T-helper 1 cell (primary cell): ENCODE data around the gene PTPN21.

Experiments
- DNase-seq, 5 donors: peaks; one replicate each; pipeline ENCODE4 v3.0.0-alpha.2; 2012 to 2020

Gene PTPN21

DNA sequence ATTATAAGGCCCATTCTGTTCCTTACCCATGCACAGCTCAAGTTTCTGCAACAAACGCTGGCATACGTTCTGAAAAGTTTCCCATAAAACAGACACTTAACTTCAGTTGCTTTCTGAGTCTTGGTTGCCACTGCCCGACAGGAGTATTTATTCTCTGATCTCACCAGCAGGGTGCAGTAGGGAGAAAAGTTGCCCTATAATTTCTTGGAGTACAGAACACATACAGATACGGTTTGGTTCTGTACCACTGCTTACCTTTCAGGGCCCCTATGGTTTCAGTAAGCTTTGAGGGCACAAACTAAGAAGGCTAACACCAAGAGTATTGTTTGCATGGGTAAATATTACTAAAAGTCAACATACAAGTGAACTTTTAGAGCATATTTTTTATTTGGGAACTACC lies 91.5 kb downstream of the PTPN21 start:
- DNase-seq: peak in 1 of 5 donors; percentile 14

DNA sequence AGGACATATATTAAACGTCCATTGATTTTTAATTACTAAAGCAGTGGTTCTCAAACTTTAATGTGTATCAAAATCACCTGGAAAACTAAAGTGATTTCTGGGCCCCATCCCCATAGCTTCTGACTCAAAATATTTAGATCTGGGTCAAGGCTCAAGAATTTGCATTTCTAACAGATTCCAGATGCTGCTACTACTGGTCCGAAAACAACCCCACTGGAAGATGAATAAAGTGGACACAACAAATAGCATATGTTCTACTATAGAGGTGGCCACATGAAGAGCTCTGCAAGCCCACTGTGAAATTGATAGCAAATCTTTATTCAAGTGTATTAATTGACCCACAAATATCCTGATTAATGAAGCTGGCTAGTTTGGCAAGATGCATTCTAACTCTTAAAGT lies 99.9 kb downstream of the PTPN21 start:
- no peak for DNase-seq

DNA sequence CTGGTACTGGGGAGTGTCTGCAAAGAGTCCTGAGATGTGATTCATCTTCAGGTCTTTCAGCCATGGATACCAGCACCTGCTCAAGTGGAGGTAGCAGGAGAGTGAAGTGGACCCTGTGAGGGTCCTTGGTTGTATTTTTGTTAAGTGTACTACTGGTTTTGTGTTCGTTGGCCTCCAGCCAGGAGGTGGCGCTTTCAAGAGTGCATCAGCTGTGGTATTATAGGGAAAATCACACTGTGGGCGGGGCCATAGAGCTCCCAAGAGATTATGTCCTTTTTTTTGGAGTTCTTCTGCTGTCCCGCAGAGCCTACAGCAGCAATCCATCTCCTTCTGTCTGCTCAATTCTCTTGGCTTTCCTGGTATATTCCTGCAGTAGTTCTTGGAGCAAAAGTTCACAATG lies 102.6 kb downstream of the PTPN21 start:
- DNase-seq: no peak

DNA sequence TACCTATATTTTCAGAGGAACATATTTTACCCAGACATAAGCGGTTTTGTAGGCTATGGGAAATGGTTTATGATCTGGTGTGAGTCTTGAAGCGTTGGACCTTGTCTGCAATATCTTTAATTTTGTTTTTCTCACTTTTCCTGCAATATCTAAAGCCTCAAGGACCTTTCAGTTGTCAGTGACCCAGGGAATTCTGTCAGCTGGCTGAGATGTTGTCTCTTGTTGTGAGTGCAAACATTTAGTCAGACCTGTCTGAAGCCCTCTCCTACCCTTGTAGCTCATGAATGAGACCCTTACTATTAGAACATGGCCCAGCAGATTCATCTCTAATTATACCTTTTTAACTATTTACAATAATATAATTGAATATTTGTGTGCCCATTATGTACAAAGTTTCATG lies 115.7 kb downstream of the PTPN21 start:
- no peak for DNase-seq

DNA sequence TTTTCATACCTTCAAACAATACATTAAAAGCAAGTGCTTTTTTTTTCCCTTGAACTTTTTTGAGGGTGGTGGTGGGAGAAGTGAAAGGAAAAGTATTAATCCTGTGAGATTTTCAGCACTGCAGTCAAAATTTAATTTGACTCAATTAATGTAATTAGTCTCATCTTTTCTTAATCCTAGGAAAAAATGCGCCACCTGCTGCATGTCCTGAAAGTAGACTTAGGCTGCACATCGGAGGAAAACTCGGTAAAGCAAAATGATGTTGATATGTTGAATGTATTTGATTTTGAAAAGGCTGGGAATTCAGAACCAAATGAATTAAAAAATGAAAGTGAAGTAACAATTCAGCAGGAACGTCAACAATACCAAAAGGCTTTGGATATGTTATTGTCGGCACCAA lies 117.1 kb downstream of the PTPN21 start:
- no peak for DNase-seq

DNA sequence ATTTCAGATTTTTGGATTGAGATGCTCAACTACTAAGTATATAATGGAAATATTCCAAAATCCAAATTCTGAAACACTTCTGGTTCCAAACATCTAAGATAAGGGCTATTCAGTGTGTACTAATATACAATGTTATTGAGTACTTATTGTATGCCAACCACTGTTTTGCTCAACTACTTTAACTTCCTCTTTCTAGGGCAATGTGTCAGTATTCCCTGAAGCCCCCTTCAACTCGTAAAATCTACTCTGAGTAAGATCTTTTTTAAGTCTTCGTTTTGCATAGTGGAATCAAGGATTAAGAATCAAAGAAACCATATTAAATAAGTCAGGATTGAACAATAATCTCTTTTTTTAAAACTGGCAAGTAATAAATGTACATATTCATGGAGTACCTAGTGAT lies 123.8 kb downstream of the PTPN21 start:
- no peak for DNase-seq

DNA sequence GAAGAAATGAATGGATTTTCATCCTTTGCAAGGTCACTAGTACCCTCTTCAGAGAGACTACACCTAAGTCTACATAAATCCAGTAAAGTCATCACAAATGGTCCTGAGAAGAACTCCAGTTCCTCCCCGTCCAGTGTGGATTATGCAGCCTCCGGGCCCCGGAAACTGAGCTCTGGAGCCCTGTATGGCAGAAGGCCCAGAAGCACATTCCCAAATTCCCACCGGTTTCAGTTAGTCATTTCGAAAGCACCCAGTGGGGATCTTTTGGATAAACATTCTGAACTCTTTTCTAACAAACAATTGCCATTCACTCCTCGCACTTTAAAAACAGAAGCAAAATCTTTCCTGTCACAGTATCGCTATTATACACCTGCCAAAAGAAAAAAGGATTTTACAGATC lies 128.5 kb downstream of the PTPN21 start:
- DNase-seq: no peak

DNA sequence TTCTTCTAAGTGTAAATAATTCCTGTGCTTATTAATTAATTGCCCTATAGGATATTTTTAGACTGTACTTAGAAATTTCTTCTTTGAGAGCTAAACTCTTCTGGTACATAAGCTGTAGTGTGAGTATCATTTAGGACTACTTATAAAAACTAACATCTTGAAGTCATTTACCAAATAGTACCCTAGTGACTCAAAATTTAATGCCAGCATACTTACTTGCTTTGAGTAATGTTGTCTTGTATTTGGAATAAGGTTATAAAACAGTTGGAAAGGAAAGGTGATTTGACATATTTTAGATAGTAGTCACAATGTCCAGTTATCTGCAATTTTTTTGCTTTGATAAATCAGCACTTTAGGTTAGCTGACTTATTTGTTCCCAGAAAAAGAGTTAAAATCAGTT lies 130.2 kb downstream of the PTPN21 start:
- no peak for DNase-seq

DNA sequence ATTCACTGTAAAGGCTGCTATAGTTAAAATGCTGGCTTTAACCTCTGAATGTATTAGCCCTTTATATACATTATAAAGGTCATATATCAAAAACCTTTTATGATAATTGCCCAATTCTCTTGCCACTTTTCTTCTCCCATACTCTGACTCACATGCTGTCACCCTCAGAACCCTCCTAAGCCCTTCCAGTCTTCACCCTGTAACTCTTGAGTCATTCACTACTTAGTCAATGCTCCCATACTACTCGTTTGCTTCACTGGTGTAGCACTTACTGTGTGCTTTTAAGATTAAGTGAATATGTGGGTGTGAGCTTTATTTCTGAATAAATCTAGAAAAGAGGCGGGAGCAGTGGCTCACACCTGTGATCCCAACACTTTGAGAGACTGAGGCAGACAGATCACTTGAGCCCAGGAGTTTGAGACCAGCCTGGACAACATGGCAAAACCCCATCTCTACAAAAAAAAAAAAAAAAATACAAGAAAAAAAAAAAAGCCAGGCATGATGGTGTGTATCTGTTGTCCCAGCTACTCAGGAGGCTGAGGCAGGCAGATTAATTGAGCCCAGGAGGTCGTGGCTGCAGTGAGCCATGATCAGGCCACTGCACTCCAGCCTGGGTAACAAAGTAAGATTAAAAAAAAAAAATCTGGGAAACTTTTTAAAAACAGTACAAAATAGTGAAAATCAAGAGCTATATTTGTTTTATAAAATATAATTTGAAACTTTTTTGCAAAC lies 131.7 kb downstream of the PTPN21 start:
- no peak for DNase-seq

DNA sequence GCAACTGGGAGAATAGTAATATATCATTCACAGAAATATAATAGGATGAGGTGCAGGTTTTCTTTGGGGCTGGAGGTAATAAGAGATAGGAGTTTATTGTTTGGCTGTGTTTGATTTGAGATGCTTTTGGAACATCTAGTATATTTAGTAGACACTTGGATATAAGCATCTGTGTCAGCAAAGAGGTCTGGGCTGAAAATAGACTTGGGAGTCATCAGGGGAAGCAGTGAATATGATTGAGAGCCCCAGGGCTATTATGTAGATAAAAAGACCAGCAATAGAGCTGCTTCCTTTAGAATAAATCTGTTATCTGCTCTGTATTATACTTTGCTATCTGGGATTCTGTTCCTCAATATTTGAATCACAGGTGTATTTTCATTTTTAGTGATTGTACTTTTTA lies 132.8 kb downstream of the PTPN21 start:
- no peak for DNase-seq

DNA sequence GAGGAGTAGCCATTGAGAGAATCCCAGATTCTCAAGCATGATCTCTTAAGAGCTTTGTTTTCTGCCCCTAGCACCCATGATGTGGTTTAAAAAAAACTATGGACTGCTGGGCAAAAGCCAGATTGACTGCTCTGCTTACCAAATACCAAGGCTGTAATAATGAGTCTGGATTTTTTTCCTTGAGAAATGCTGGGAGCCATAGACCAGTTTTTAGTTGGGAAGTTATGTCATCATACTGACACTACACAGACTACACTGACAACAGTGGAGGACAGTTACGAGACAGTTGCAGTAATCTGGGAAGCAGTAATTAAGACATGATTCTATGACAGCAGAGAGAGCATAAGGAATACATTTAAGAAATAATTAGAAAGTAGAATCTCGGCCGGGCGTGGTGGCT lies 133.5 kb downstream of the PTPN21 start:
- DNase-seq: no peak

DNA sequence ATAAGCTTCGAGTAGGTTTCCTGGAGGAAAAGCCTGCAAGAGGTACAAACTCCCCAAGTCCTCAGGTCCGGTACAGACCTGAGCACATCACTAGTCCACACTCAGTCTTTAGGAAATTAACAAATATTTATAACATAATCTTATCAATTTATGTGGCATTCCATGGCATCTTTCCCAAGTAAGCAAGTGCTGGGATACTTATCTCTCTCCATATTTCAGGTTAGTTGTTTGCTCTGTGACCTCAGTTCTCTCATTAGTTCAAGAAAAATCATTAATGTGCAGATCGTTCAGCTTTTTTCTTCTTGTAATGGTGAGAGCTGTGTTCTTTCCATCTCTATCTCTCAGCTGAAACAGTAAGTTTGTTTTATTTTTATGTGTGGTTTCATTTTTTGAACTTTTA lies 134.6 kb downstream of the PTPN21 start:
- DNase-seq: no peak

DNA sequence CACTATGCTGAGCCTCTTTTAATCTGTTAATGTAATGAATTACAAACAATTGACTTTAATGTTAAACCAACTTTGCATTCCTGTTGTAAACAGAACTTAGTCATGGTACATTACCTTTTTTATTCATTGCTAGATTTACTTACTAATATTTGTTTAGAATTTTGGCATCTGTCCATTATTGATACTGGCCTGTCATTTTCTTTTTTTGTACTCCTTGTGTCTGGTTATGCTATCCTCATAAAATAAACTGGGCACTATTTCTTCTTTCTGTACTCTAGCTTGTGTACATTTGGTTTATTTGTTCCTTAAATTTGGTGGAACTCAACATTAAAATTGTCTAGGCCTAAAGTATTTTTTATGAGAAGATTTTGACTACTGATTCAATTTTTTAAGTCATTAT lies 137.2 kb downstream of the PTPN21 start:
- no peak for DNase-seq
